HL-60 (cell line): ENCODE measurements around the gene TECR.

Source experiments
- DNase-seq, 2 experiments: peaks; one replicate each; pipeline ENCODE4 v3.0.0-alpha.2; 2010 to 2020; ENCODE audit warnings: low read depth in 1 of 2, low spot score in 1 of 2
- H3K27ac ChIP-seq: fragments of 250-450 bp; sonication (Bioruptor Pico); replicated peaks from 2 replicates; pipeline ENCODE4 v1.5.1; 2020; ENCODE audit warnings: mild to moderate bottlenecking, moderate library complexity
- H3K27me3 ChIP-seq: fragments of 250-450 bp; sonication (Bioruptor Pico); 2 replicates; pipeline ENCODE4 v1.5.1; 2021; ENCODE audit warnings: mild to moderate bottlenecking, moderate library complexity; ENCODE audit not compliant: insufficient read depth, poor library complexity, severe bottlenecking
- H3K4me3 ChIP-seq: replicated peaks from 2 replicates; pipeline ENCODE4 v1.5.1; 2011; ENCODE audit warnings: mild to moderate bottlenecking, control low read depth, low read length; ENCODE audit not compliant: insufficient read depth
- CTCF ChIP-seq: IDR thresholded peaks from one replicate; pipeline ENCODE4 v1.5.1; 2011; ENCODE audit warnings: low read length, control low read depth, inconsistent platforms; ENCODE audit not compliant: insufficient read depth
- GABPA ChIP-seq: IDR thresholded peaks from 2 replicates; pipeline ENCODE4 v1.6.1; 2012; ENCODE audit warnings: low read depth
- POLR2AphosphoS5 ChIP-seq: IDR thresholded peaks from 2 replicates; pipeline ENCODE4 v1.6.1; 2012; ENCODE audit warnings: low read depth
- REST ChIP-seq: IDR thresholded peaks from 2 replicates; pipeline ENCODE4 v1.6.1; 2012; ENCODE audit warnings: low read depth; ENCODE audit not compliant: insufficient replicate concordance
- SPI1 ChIP-seq: IDR thresholded peaks from 2 replicates; pipeline ENCODE4 v1.6.1; 2012; ENCODE audit warnings: low read depth, mild to moderate bottlenecking, borderline replicate concordance

TECR gene

GRCh38 chr19:14544047-14544446, 14.7 kb downstream of the TECR start:
- Histone ChIP-seq H3K27me3 (no peaks in the 10 kb centered on the region), H3K27ac (no peak overlapping the region), H3K4me3 (no peak overlapping the region)
- no peak for TF ChIP-seq GABPA
- no peak for TF ChIP-seq POLR2AphosphoS5
- no peak for DNase-seq

DNA sequence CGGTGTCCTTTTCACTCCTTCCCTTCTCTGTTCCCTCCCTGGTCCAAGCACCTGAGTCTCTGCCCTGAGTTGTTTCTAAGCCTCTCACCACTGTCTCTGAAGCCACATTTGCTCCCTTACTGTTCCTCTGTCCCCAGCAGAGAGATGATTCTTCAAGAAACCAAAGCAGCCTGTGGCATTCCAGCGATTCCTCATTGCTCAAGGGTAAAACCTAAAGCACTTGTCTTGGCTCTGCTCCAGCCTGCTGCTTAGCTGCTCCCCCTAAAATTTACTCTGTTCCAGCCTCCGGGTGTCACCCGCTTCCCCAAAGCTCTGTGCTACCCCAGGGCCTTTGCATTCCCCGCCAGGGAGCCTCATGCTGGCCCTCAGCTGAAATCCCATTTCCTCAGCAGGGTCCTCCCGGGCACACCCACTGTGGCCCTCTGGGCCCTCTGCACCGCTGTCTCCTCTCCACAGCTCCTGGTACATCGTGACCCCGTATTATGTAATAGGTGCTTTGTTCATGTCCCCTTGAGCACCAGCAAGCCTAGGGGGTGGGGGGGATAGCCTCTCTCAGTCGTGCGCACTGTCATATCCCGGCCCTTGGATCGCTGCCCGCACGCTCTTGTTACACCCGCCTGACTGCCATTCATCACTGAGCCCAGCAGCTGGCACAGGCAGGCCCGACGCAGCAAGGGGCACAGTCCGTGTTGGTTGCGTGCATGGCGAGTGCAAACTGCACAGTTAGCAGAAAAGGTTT, 15.8 kb downstream of the TECR start:
- no peak for TF ChIP-seq CTCF
- TF ChIP-seq REST, result no peak
- TF ChIP-seq SPI1, result no peak
- TF ChIP-seq POLR2AphosphoS5, result no peak
- TF ChIP-seq GABPA, result no peak
- no peaks in the 10 kb centered on the region for H3K27me3 ChIP-seq
- H3K27ac ChIP-seq, result no peak overlapping the region
- DNase-seq, result no peak
- H3K4me3 ChIP-seq, result no peak overlapping the region

DNA sequence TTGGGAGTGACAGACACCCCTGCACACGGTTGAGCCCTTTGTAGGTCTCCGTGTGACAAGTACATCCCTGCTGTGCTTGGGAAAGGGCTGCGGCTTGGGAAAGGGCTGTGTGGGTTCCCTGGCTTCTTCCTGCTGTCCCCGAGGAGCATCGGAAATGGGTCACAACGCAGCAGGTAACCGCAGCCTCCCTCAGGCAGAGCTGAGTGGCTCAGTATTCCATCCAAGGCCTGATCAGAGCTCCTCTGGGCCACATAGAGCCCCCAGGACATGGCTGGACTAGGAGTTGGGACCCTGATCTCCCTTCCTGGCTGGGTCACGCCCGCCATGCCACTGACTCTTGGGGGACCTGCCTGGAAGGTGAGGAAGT, 16.3 kb downstream of the TECR start:
- Histone ChIP-seq H3K27ac (no peak overlapping the region), H3K27me3 (no peaks in the 10 kb centered on the region), H3K4me3 (no peak overlapping the region)
- no peak for DNase-seq
- no peak for TF ChIP-seq REST
- no peak for TF ChIP-seq SPI1
- TF ChIP-seq POLR2AphosphoS5, result no peak
- no peak for TF ChIP-seq GABPA
- TF ChIP-seq CTCF, result no peak

DNA sequence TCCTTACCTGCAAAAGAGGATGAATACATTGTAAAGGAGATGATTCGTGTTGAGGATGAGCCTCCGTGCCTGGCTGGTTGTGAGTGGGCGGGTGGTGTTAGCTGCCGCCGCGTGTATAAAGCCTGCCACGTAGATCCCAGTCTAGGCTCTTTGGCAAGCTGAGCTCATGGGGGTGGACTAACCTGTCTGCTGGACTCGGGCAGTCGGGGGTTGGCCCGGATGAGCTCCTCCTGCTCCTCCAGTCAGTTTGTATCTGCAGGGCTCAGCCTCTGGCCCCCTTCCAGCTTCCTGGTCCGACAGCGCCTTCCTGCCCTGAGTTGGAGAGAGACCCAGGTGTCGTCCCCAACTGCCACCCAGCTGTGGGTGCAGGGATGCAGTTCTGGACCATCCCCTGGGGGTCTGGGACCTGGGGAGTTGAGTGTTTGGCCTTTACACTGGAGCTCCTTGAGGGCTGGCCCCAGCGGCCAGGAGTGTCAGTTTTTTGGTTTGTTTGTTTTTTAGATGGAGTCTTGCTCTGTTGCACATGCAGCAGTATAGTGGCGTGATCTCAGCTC, 20.9 kb downstream of the TECR start:
- TF ChIP-seq GABPA (no peak), POLR2AphosphoS5 (no peak), SPI1 (no peak), CTCF (no peak), REST (no peak)
- Histone ChIP-seq H3K4me3 (no peak overlapping the region), H3K27ac (peak overlapping the region; percentile 37), H3K27me3 (no peaks in the 10 kb centered on the region)
- DNase-seq, result no peak
